Ishikawa (cell line): ENCODE results near the gene C16orf74.

ENCODE experiments used
- EP300 ChIP-seq: IDR thresholded peaks from 2 replicates; pipeline ENCODE4 v1.6.1; 2012; ENCODE audit warnings: borderline replicate concordance
- REST ChIP-seq: IDR thresholded peaks from 2 replicates; pipeline ENCODE4 v1.6.1; 2012; ENCODE audit warnings: low read depth, mild to moderate bottlenecking
- YY1 ChIP-seq: IDR thresholded peaks from 2 replicates; pipeline ENCODE4 v1.6.1; 2012; ENCODE audit warnings: low read depth

- TF ChIP-seq REST (no peak), YY1 (no peak), EP300 (no peak)
Measured at GRCh38 chr16:85788819-85789218, 37.9 kb upstream of the C16orf74 start.
